Mucosa of stomach (tissue), 1 donor: ENCODE data around the gene RGS1.

ENCODE experiments used
- H3K27me3 ChIP-seq: one replicate; pipeline ENCODE4 v1.7.0; 2013; ENCODE audit warnings: mild to moderate bottlenecking, low read length; ENCODE audit not compliant: control insufficient read depth, insufficient read depth
- H3K36me3 ChIP-seq: one replicate; pipeline ENCODE4 v1.7.0; 2013; ENCODE audit warnings: low read length; ENCODE audit not compliant: control insufficient read depth, insufficient read depth
- H3K4me1 ChIP-seq: one replicate; pipeline ENCODE4 v1.7.0; 2013; ENCODE audit warnings: mild to moderate bottlenecking, low read length; ENCODE audit not compliant: control insufficient read depth, insufficient read depth
- H3K4me3 ChIP-seq: one replicate; pipeline ENCODE4 v1.7.0; 2013; ENCODE audit warnings: low read length
- H3K9ac ChIP-seq: one replicate; pipeline ENCODE4 v1.7.0; 2013; ENCODE audit warnings: mild to moderate bottlenecking, low read length, moderate library complexity
- H3K9me3 ChIP-seq: one replicate; pipeline ENCODE4 v1.7.0; 2013; ENCODE audit warnings: mild to moderate bottlenecking, low read length, moderate library complexity; ENCODE audit not compliant: control insufficient read depth
- donor health status: Pancreatic carcinoma.

The RGS1 gene

DNA sequence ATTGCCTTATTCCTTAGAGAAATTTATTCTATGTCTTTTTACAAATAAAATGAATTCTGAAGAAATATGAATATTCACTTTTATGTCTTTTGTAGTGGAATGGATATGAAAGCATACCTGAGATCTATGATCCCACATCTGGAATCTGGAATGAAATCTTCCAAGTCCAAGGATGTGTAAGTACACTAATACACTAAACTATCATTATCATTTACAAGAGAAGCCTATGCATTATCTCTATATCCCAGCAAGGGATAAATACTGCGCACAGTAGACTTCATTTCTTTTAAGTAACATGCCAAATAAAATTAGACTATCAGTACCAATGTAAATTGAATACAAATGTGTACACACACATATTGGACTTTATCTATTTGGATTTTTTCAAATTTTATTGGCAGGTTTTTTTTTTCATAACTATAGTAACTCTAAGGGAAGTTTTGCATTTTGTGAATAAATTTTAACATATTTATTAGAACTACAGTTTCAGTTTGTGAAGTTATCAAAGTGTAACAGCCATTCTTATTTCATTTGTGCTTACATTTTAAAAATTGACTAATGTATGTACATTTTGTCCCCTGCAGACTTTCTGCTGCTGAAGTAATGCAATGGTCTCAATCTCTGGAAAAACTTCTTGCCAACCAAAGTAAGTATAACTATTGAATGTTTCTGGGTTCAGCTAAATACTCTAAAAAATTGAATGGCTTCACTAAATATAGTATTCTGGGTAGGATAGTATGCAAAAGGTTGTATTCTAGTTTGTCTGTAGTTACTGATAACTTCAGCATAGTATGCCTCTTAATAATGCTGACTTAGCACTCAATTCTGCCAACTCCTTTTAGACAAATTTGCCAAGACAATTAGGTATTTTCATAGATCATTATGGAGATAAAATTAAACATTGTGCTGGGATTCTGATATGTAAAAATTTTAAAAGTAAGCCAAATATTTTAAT is 894 bp downstream of the RGS1 start:
- Histone ChIP-seq H3K9me3 (no peaks in the 10 kb centered on the region), H3K27me3 (no peaks in the 10 kb centered on the region), H3K9ac (peak overlapping the region; percentile 3), H3K4me1 (no peaks in the 10 kb centered on the region), H3K36me3 (no peaks in the 10 kb centered on the region), H3K4me3 (no peak overlapping the region)

DNA sequence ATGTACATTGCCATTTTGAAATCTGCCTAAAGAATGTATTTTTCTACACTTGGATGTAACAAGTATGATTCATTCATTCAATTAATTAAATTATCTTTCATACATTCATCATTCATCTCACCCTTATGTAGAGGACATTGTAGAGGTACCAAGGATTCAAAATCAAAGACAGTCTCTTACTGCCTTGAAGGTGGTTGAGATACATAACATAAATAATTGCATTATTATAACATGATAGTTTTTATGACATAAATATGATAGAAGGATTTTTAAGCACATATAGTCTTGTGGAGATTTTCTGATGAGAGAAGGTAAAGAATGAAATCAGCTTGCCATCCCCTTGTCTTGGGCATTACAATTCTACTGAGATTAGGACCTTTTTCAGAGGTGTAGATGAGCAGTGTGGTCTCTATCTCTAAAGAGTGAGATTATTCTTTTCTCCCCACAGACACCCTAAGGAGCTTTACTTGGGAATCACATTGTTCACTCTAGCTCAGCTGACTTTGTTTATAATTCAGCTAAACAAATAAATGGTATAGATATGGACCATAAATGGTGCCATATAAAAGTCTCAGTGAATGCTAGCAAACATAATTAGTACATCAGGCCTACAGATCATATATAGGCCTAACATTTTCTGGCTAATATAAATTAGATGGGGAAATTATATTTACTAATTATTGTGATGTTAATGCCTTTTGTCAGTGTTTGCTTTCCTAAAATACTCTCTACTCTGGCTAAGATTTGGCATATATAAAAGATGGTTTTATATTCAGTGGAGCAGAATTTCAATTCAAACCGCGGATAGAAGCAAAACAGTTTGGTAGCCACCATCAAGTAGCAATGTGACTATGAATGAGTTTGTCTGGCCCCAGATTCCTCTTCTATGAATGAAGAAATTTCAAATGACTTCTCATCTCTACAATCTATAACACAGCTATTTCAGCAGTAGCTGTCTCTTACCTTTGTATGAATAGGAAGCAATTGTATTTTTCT is 1.9 kb downstream of the RGS1 start:
- Histone ChIP-seq H3K27me3 (no peaks in the 10 kb centered on the region), H3K4me3 (no peak overlapping the region), H3K36me3 (no peaks in the 10 kb centered on the region), H3K9ac (no peak overlapping the region), H3K4me1 (no peaks in the 10 kb centered on the region), H3K9me3 (no peaks in the 10 kb centered on the region)

GRCh38 chr1:192578144-192578909 is 2.8 kb downstream of the RGS1 start:
- no peak overlapping the region for H3K4me3 ChIP-seq
- no peaks in the 10 kb centered on the region for H3K27me3 ChIP-seq
- no peaks in the 10 kb centered on the region for H3K4me1 ChIP-seq
- no peaks in the 10 kb centered on the region for H3K9me3 ChIP-seq
- H3K36me3 ChIP-seq = no peaks in the 10 kb centered on the region
- no peak overlapping the region for H3K9ac ChIP-seq

DNA sequence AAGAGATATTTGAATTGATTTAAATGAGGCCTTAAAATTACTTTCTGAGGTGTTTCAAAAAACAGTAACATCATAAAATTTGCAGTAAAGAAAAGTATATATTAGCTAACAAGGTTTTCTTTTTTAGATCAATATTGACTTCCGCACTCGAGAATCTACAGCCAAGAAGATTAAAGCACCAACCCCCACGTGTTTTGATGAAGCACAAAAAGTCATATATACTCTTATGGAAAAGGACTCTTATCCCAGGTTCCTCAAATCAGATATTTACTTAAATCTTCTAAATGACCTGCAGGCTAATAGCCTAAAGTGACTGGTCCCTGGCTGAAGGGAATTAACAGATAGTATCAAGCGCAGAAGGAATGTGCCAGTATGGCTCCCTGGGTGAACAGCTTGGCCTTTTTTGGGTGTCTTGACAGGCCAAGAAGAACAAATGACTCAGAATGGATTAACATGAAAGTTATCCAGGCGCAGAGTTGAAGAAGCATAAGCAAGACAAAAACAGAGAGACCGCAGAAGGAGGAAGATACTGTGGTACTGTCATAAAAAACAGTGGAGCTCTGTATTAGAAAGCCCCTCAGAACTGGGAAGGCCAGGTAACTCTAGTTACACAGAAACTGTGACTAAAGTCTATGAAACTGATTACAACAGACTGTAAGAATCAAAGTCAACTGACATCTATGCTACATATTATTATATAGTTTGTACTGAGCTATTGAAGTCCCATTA is 3.6 kb downstream of the RGS1 start:
- Histone ChIP-seq H3K9ac (peak overlapping the region; percentile 6), H3K4me1 (no peaks in the 10 kb centered on the region), H3K9me3 (no peaks in the 10 kb centered on the region), H3K36me3 (no peaks in the 10 kb centered on the region), H3K27me3 (no peaks in the 10 kb centered on the region), H3K4me3 (no peak overlapping the region)

DNA sequence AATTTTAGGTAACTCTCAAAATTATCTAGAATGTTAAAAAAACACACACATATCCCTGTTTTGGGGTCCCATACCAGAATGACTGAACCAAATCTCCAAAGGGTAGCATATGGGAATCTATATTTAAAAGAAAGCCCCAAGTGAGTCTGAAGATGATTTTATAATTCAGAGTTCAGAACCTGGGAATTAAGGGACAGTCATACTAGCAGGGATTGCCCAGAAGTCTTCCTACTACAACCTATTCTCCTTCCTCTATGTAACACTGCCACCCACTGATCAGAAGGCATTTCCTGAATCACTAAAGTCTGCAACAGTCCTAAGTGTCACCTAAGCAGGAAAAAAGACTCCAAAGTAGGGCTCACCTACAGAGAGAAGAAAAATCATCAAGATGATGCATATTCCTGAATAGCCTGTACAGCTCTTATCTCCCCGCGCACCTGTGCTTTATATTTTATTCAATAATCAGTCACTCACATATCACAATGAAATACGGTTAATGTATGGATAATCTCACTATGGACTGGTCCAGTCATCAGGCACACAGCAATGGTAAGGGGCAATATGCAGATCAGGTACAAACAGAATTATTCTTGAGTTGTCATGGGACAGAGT is 4.9 kb downstream of the RGS1 start:
- H3K4me1 ChIP-seq = no peaks in the 10 kb centered on the region
- no peaks in the 10 kb centered on the region for H3K27me3 ChIP-seq
- H3K4me3 ChIP-seq = no peak overlapping the region
- H3K9ac ChIP-seq = no peak overlapping the region
- no peaks in the 10 kb centered on the region for H3K9me3 ChIP-seq
- H3K36me3 ChIP-seq = no peaks in the 10 kb centered on the region

DNA sequence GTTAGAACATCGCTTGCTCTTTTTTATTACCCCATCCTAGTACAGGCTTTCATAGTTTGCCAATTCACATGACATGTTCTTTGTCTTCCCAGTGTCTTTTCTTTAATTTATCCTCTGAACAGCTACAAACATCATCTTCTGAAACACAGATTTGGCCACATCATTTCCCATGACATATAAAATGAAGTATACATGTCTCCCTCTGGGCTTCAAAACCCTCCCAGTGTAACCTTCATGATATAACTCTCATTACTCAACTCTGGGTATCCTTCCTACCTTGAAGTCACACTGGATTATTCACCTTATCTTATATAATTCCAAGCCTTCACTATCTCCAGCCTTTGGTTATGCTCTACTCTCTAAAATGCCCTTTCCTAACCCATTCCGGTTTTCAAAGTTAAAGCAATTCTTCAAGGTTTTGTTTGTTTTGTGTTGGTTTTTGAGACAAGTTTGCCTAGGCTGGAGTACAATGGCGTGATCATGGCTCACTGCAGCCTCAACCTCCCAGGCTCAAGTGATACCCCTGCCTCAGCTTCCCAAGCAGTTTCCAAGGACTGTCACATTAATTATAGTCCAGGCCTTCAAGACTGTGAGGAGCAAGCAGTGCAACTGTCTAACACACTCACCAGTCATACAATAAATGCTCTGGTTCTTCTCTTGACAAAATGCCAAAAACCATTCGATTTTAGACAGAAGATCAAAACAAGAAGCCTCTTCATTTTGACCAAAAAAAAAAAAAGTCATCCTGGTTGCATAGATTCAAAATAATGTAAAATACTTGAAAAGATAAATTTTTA is 5.8 kb downstream of the RGS1 start:
- H3K36me3 ChIP-seq = no peaks in the 10 kb centered on the region
- H3K9ac ChIP-seq = no peak overlapping the region
- H3K4me1 ChIP-seq = no peaks in the 10 kb centered on the region
- H3K27me3 ChIP-seq = no peaks in the 10 kb centered on the region
- H3K9me3 ChIP-seq = no peaks in the 10 kb centered on the region
- no peak overlapping the region for H3K4me3 ChIP-seq

DNA sequence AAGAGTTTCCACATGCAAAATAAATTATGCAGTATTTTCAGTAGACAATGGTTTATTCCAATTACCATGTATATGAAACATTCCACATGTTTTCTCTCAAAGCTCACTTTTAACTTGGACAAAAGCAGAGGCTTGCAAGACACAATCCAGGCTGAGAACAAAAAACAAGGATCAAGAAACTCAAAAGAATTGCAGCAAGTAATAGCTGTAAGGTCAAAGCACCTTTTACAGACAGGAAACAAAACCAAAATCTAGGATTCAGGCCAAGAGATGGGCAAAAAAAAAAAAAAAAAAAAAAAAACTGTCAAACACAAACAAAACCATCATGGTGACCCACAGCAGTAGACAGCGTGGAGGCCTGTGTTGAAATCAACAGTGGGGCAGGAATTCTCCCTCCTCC is 9.3 kb downstream of the RGS1 start:
- no peaks in the 10 kb centered on the region for H3K36me3 ChIP-seq
- H3K4me3 ChIP-seq = no peak overlapping the region
- no peaks in the 10 kb centered on the region for H3K27me3 ChIP-seq
- H3K4me1 ChIP-seq = no peaks in the 10 kb centered on the region
- no peak overlapping the region for H3K9ac ChIP-seq
- H3K9me3 ChIP-seq = no peaks in the 10 kb centered on the region

- Histone ChIP-seq H3K27me3 (no peaks in the 10 kb centered on the region), H3K9ac (no peak overlapping the region)
Observed at GRCh38 chr1:192587386-192588266, 12.1 kb downstream of the RGS1 start.

DNA sequence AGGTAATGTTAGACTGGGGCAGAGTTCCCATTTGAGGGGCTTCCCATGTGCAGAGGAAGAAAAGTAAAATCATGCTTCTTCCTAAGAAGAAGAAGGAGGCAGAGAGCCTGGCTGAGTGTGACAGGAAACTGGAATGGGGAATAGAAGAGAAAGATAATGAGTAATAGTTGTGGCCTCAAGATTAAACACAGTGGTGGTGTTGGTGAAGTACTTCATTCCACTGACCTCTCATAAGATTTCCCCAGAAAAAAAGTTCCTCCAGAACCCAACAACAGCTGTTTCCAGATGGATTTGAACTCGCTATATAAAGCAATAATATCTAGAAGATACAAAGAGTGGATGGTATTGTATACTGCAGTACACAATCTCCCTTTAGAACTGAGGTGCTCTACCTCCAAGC is 13.0 kb downstream of the RGS1 start:
- Histone ChIP-seq H3K27me3 (no peaks in the 10 kb centered on the region), H3K4me1 (no peaks in the 10 kb centered on the region), H3K9me3 (no peaks in the 10 kb centered on the region), H3K4me3 (no peak overlapping the region), H3K36me3 (no peaks in the 10 kb centered on the region), H3K9ac (no peak overlapping the region)

More at GRCh38 chr1:192587386-192588266, 12.1 kb downstream of the RGS1 start:
- Histone ChIP-seq H3K9me3 (no peaks in the 10 kb centered on the region), H3K4me3 (no peak overlapping the region), H3K36me3 (no peaks in the 10 kb centered on the region), H3K4me1 (no peaks in the 10 kb centered on the region)

- Histone ChIP-seq H3K4me1 (no peaks in the 10 kb centered on the region), H3K9ac (no peak overlapping the region), H3K4me3 (no peak overlapping the region), H3K27me3 (no peaks in the 10 kb centered on the region), H3K36me3 (no peaks in the 10 kb centered on the region), H3K9me3 (no peaks in the 10 kb centered on the region)
Observed at GRCh38 chr1:192589813-192590212, 14.2 kb downstream of the RGS1 start.
